NT2/D1 (cell line): ENCODE results near the gene DOCK3.

Experiments used
- SUZ12 ChIP-seq: IDR thresholded peaks from 2 replicates; pipeline ENCODE4 v1.6.1; 2011; ENCODE audit not compliant: insufficient read length, insufficient read depth; ENCODE audit errors: extremely low read depth
- YY1 ChIP-seq: IDR thresholded peaks from 2 replicates; pipeline ENCODE4 v1.6.1; 2011; ENCODE audit not compliant: insufficient read length, insufficient read depth

DNA sequence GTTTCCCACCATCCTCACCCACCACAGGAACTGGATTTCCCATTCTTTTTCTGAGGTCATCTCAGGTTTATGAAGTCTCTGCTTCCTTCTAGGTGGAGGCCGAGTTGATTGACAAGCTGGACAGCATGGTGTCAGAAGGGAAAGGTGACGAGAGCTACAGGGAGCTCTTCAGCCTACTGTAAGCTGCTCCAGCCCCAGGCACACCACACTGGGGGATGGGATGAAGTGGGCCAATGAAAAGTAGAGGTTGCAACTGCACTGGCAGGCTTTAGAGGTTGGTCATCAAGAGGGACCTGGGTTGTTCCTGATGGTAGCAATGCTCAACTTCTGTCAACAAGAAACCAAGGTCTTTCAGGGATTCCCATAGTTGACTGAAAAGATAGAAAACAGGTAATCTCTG lies 655.3 kb downstream of the DOCK3 start:
- no peak for TF ChIP-seq SUZ12
- no peak for TF ChIP-seq YY1
